Measurements from ENCODE around the gene ERCC6L2. TPM values are rescaled to one million over a fixed set of nuclear protein-coding genes. Genes with fewer than 3 reads are reported as not detected.

The ERCC6L2 gene
- total RNA-seq, 1 donor from 2014 or later = 52.3 TPM

- H3K9me3 Mint-ChIP-seq = peaks cover 24% of the 10 kb centered on the region
- H3K4me1 Mint-ChIP-seq = no peaks in the 10 kb centered on the region
- DNase-seq (no peak), ATAC-seq (ENCODE audit: low read depth) (no peak)
- H3K27ac Mint-ChIP-seq = no peak overlapping the region
- no peaks in the 10 kb centered on the region for H3K27me3 Mint-ChIP-seq
- TF ChIP-seq, protein P1, sequence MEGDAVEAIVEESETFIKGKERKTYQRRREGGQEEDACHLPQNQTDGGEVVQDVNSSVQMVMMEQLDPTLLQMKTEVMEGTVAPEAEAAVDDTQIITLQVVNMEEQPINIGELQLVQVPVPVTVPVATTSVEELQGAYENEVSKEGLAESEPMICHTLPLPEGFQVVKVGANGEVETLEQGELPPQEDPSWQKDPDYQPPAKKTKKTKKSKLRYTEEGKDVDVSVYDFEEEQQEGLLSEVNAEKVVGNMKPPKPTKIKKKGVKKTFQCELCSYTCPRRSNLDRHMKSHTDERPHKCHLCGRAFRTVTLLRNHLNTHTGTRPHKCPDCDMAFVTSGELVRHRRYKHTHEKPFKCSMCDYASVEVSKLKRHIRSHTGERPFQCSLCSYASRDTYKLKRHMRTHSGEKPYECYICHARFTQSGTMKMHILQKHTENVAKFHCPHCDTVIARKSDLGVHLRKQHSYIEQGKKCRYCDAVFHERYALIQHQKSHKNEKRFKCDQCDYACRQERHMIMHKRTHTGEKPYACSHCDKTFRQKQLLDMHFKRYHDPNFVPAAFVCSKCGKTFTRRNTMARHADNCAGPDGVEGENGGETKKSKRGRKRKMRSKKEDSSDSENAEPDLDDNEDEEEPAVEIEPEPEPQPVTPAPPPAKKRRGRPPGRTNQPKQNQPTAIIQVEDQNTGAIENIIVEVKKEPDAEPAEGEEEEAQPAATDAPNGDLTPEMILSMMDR (IDR thresholded peaks at IDR 0.05) = no peak
- H3K36me3 Mint-ChIP-seq (ENCODE audit: low read depth) = peaks cover 90% of the 10 kb centered on the region
- POLR2A ChIA-PET = no interaction called here
- no peak overlapping the region for H3K4me3 Mint-ChIP-seq
- intact Hi-C loops (cut with micrococcal nuclease) = no loop called here
- CTCF ChIA-PET = no interaction called here
Observed at GRCh38 chr9:95939472-95939871, 64.0 kb downstream of the ERCC6L2 start.

- POLR2A ChIA-PET = no interaction called here
- intact Hi-C loops (cut with micrococcal nuclease) = no loop called here
- Mint-ChIP-seq H3K36me3 (ENCODE audit: low read depth) (peaks cover 90% of the 10 kb centered on the region), H3K27ac (no peak overlapping the region), H3K9me3 (peaks cover 26% of the 10 kb centered on the region), H3K4me1 (no peaks in the 10 kb centered on the region), H3K27me3 (no peaks in the 10 kb centered on the region), H3K4me3 (no peak overlapping the region)
- CTCF ChIA-PET = no interaction called here
- DNase-seq = no peak
- TF ChIP-seq, protein P1 (IDR thresholded peaks at IDR 0.05) = no peak
- no peak for ATAC-seq (ENCODE audit: low read depth)
Observed at GRCh38 chr9:95940265-95940664, 64.8 kb downstream of the ERCC6L2 start.

- peaks cover 87% of the 10 kb centered on the region for H3K36me3 Mint-ChIP-seq (ENCODE audit: low read depth)
- ChIA-PET POLR2A (no interaction called here), CTCF (no interaction called here)
- intact Hi-C loops (cut with micrococcal nuclease) = no loop called here
- peaks cover 33% of the 10 kb centered on the region for H3K9me3 Mint-ChIP-seq
- DNase-seq (no peak), ATAC-seq (ENCODE audit: low read depth) (no peak)
- no peaks in the 10 kb centered on the region for H3K27me3 Mint-ChIP-seq
- H3K4me3 Mint-ChIP-seq = no peak overlapping the region
- H3K4me1 Mint-ChIP-seq = no peaks in the 10 kb centered on the region
- TF ChIP-seq, protein P1 (IDR thresholded peaks at IDR 0.05) = no peak
- no peak overlapping the region for H3K27ac Mint-ChIP-seq
Observed at GRCh38 chr9:95942016-95942415, 66.5 kb downstream of the ERCC6L2 start.

DNA sequence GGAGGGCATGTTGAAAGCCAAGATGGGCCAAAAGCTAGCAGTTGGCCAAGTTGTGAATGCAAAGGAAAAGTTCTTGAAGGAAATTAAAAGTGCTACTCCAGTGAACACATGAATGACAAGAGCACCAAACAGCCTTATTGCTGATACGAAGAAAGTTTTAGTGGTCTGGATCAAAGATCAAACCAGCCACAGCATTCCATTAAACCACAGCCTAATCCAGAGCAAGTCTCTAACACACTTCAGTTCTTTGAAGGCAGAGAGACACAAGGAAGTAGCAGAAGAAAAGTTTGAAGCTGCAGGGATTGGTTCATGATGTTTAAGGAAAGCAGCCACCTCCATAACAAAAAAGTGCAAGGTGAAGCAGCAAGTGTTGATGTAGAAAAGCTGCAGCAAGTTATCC, 71.6 kb downstream of the ERCC6L2 start:
- Mint-ChIP-seq H3K36me3 (ENCODE audit: low read depth) (peaks cover 75% of the 10 kb centered on the region), H3K4me1 (no peaks in the 10 kb centered on the region), H3K9me3 (peaks cover 38% of the 10 kb centered on the region), H3K4me3 (no peak overlapping the region), H3K27ac (no peak overlapping the region), H3K27me3 (no peaks in the 10 kb centered on the region)
- DNase-seq = no peak
- ChIA-PET POLR2A (no interaction called here), CTCF (no interaction called here)
- no peak for ATAC-seq (ENCODE audit: low read depth)
- intact Hi-C loops (cut with micrococcal nuclease) = no loop called here
- TF ChIP-seq, protein P1 (IDR thresholded peaks at IDR 0.05) = no peak

- Mint-ChIP-seq H3K27me3 (no peaks in the 10 kb centered on the region), H3K9me3 (peaks cover 35% of the 10 kb centered on the region), H3K27ac (no peak overlapping the region), H3K36me3 (ENCODE audit: low read depth) (peaks cover 66% of the 10 kb centered on the region), H3K4me1 (no peaks in the 10 kb centered on the region), H3K4me3 (no peak overlapping the region)
- CTCF ChIA-PET = no interaction called here
- no peak for ATAC-seq (ENCODE audit: low read depth)
- TF ChIP-seq, protein P1 (IDR thresholded peaks at IDR 0.05) = no peak
- intact Hi-C loops (cut with micrococcal nuclease) = no loop called here
- no peak for DNase-seq
- POLR2A ChIA-PET = no interaction called here
Observed at GRCh38 chr9:95952471-95952870, 77.0 kb downstream of the ERCC6L2 start.

Data from activated B cell treated with CpG ODN at 0.5 μM for 24 hours (primary cell).